ENCODE measurements around the gene PHF3.
"Not testable (repeated sequence)": the region's sequence is repeated elsewhere in the genome, so short reads cannot be mapped to it uniquely, and the experiment has no call there.

PHF3 gene

GRCh38 chr6:63714091-63714490 is 78.5 kb downstream of the PHF3 start:
- FAIRE-seq (no peak), DNase-seq (ENCODE audit: insufficient read length) (no peak)
- TF ChIP-seq TAF1 (IDR thresholded peaks at IDR 0.05; ENCODE audit: borderline replicate concordance, low read depth, low read length), result no peak
- TF ChIP-seq POLR2AphosphoS5 (IDR thresholded peaks at IDR 0.05; ENCODE audit: low read depth, low read length), result no peak
- no peak for TF ChIP-seq POLR2A (IDR thresholded peaks at IDR 0.05; ENCODE audit: low read depth, low read length)

DNA sequence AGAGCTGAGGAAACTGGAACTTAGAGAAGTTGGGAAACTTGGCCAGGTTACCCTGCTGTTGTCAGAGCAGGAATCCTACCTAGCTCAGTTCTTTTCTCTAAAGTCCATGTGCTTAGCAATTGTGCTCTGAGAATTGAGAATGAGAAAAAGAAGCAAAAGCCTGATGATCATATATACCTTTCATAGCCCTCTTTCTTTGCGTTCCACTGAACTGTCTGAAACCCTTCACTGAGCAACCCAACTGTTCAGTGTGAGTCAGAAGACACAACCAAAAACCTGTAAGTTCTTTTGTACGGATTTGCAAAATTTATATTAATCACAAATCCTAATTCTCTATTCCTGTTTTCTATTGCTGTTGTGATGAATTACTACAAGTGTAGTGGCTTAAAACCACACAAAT is 80.6 kb downstream of the PHF3 start:
- no peak for FAIRE-seq
- TF ChIP-seq POLR2A (IDR thresholded peaks at IDR 0.05; ENCODE audit: low read depth, low read length) (no peak), TAF1 (IDR thresholded peaks at IDR 0.05; ENCODE audit: borderline replicate concordance, low read depth, low read length) (no peak), POLR2AphosphoS5 (IDR thresholded peaks at IDR 0.05; ENCODE audit: low read depth, low read length) (no peak)
- DNase-seq (ENCODE audit: insufficient read length), result no peak

DNA sequence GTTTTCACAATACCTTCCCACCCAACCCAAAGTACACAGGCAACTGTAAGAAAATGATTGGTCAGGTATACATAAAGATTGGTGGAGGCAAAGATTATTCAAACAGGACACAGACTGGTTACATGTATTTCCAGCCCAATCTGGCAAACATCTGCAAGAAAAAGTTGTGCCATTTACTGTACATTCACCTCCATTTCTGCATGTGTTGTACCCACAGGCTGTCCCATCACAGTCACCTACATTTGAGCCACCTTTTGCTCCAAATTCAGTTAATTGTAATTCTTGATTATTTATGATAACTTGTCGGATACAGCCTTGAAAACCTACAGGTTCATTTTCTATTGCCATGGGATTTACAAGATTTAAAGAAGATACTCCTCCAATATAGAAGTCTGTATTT is 85.6 kb downstream of the PHF3 start:
- FAIRE-seq (no peak), DNase-seq (ENCODE audit: insufficient read length) (no peak)
- TF ChIP-seq TAF1 (IDR thresholded peaks at IDR 0.05; ENCODE audit: borderline replicate concordance, low read depth, low read length), result no peak
- TF ChIP-seq POLR2A (IDR thresholded peaks at IDR 0.05; ENCODE audit: low read depth, low read length), result no peak
- no peak for TF ChIP-seq POLR2AphosphoS5 (IDR thresholded peaks at IDR 0.05; ENCODE audit: low read depth, low read length)

GRCh38 chr6:63724721-63725120 is 89.1 kb downstream of the PHF3 start:
- FAIRE-seq (no peak), DNase-seq (ENCODE audit: insufficient read length) (no peak)
- no peak for TF ChIP-seq POLR2AphosphoS5 (IDR thresholded peaks at IDR 0.05; ENCODE audit: low read depth, low read length)
- no peak for TF ChIP-seq POLR2A (IDR thresholded peaks at IDR 0.05; ENCODE audit: low read depth, low read length)
- no peak for TF ChIP-seq TAF1 (IDR thresholded peaks at IDR 0.05; ENCODE audit: borderline replicate concordance, low read depth, low read length)

DNA sequence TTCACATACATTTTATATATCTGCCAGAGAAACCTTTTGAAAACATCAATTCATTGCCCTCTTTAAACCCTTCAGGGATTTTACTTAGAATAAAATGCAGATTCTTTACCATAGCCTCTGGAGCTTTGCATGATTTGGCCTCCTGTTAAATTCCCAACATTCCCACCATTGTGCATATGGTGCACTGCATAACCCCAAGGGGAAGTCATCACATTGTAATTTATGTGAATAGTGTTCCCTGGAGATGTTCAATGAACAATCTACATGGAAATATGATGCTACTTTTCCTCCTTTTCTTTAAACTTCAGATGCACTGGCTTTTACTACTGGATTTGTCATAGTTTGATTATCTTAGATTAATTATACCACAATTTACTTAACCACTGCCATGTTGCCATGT is 94.7 kb downstream of the PHF3 start:
- DNase-seq (ENCODE audit: insufficient read length), result no peak
- FAIRE-seq, result no peak
- no peak for TF ChIP-seq POLR2AphosphoS5 (IDR thresholded peaks at IDR 0.05; ENCODE audit: low read depth, low read length)
- TF ChIP-seq TAF1 (IDR thresholded peaks at IDR 0.05; ENCODE audit: borderline replicate concordance, low read depth, low read length), result no peak
- no peak for TF ChIP-seq POLR2A (IDR thresholded peaks at IDR 0.05; ENCODE audit: low read depth, low read length)

DNA sequence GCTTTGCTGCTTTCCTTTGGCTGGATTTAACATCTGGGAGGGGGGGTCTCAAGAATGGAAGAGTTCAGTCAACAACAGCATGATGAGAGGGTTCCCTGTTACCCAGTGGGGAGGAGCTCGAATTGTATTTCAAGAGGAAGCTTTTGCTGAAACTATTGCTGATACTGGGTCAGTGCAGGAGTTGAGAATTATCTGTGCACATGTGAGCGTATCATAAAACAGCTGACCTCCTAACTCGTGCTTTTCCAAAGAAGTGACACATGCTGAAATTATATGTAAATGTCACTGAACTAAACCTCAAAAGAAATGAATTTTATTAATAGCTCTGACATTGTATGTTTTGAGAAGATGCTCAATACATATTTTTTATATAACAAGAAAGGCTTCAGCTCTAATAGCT is 96.3 kb downstream of the PHF3 start:
- FAIRE-seq (no peak), DNase-seq (ENCODE audit: insufficient read length) (no peak)
- TF ChIP-seq POLR2A (IDR thresholded peaks at IDR 0.05; ENCODE audit: low read depth, low read length), result no peak

DNA sequence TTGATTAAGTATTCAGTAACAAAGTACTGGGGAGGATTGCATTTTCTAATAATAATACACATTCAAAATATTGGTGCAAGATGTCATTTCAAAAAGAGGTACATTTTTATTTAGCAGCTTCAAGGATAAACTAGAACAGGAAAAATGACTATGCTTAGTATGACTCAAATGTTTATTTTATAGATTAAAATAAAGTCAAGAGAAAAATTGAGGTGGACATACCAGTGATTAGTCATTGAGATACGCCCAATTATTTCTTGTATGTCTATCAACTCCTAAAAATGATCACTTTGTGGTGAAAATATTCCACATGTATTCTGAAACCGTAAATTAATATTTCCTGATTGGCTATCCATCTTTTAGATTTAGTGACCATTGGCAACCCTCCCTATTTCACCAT is 96.7 kb downstream of the PHF3 start:
- TF ChIP-seq TAF1 (IDR thresholded peaks at IDR 0.05; ENCODE audit: borderline replicate concordance, low read depth, low read length) (no peak), POLR2A (IDR thresholded peaks at IDR 0.05; ENCODE audit: low read depth, low read length) (no peak), POLR2AphosphoS5 (IDR thresholded peaks at IDR 0.05; ENCODE audit: low read depth, low read length) (no peak)
- no peak for FAIRE-seq
- DNase-seq (ENCODE audit: insufficient read length), result no peak

GRCh38 chr6:63734923-63735322 is 99.3 kb downstream of the PHF3 start:
- TF ChIP-seq TAF1 (IDR thresholded peaks at IDR 0.05; ENCODE audit: borderline replicate concordance, low read depth, low read length), result no peak
- TF ChIP-seq POLR2A (IDR thresholded peaks at IDR 0.05; ENCODE audit: low read depth, low read length), result no peak
- TF ChIP-seq POLR2AphosphoS5 (IDR thresholded peaks at IDR 0.05; ENCODE audit: low read depth, low read length), result no peak
- FAIRE-seq (no peak), DNase-seq (ENCODE audit: insufficient read length) (no peak)

DNA sequence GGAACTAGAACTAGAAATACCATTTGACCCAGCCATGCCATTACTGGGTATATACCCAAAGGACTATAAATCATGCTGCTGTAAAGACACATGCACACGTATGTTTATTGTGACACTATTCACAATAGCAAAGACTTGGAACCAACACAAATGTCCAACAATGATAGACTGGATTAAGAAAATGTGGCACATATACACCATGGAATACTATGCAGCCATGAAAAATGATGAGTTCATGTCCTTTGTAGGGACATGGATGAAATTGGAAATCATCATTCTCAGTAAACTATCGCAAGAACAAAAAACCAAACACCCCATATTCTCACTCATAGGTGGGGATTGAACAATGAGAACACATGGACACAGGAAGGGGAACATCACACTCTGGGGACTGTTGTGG is 102.6 kb downstream of the PHF3 start:
- not testable (repeated sequence) for DNase-seq (ENCODE audit: insufficient read length); FAIRE-seq

GRCh38 chr6:63739094-63739687 is 103.6 kb downstream of the PHF3 start:
- FAIRE-seq (no peak), DNase-seq (ENCODE audit: insufficient read length) (no peak)
- TF ChIP-seq POLR2A (IDR thresholded peaks at IDR 0.05; ENCODE audit: low read depth, low read length), result no peak
- no peak for TF ChIP-seq TAF1 (IDR thresholded peaks at IDR 0.05; ENCODE audit: borderline replicate concordance, low read depth, low read length)
- no peak for TF ChIP-seq POLR2AphosphoS5 (IDR thresholded peaks at IDR 0.05; ENCODE audit: low read depth, low read length)

GRCh38 chr6:63740709-63741108 is 105.1 kb downstream of the PHF3 start:
- TF ChIP-seq POLR2A (IDR thresholded peaks at IDR 0.05; ENCODE audit: low read depth, low read length), result no peak
- TF ChIP-seq TAF1 (IDR thresholded peaks at IDR 0.05; ENCODE audit: borderline replicate concordance, low read depth, low read length), result no peak
- no peak for TF ChIP-seq POLR2AphosphoS5 (IDR thresholded peaks at IDR 0.05; ENCODE audit: low read depth, low read length)
- FAIRE-seq, result no peak
- no peak for DNase-seq (ENCODE audit: insufficient read length)

DNA sequence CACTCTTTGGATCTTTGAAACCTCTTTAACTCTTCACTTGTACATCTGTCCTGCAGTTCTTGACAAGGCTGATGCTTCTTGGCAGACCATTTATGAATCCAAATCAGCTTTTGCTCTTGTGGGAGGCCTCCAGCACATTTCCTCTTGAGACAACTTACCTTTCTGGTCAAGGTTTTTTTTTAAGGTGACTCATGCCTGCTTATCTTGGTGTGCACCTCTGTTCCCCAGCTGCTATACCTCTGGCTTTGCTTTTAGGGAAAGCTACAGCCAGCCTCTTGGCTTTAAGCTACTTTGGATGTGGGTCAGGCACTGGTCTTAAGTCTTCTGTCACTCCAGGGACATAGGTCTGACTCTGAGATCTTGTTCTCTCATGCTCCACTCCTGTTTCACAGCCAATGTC is 106.5 kb downstream of the PHF3 start:
- no peak for TF ChIP-seq POLR2AphosphoS5 (IDR thresholded peaks at IDR 0.05; ENCODE audit: low read depth, low read length)
- no peak for TF ChIP-seq POLR2A (IDR thresholded peaks at IDR 0.05; ENCODE audit: low read depth, low read length)
- TF ChIP-seq TAF1 (IDR thresholded peaks at IDR 0.05; ENCODE audit: borderline replicate concordance, low read depth, low read length), result no peak
- no peak for FAIRE-seq
- DNase-seq (ENCODE audit: insufficient read length), result no peak

DNA sequence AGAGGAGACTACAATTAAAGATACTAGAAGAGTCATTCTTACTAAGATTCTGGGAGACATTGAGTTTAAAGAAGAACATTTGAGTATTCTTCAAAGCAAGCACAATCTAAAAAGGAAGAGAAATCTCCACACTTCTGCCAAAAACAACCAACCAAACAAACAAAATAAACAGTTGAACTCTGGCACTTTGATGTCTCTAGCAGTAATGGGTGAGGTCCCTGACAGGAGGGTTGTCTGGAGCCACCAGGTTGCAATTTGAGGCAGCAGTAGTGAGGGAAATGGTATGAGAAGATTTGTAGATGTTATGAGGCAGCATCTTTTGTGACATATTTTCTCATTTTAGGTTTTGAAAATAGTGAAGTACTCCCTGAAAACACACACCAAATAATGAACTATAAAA is 108.1 kb downstream of the PHF3 start:
- FAIRE-seq, result no peak

More for the DNA sequence above, 108.1 kb downstream of the PHF3 start:
- TF ChIP-seq TAF1 (IDR thresholded peaks at IDR 0.05; ENCODE audit: borderline replicate concordance, low read depth, low read length) (no peak), POLR2A (IDR thresholded peaks at IDR 0.05; ENCODE audit: low read depth, low read length) (no peak), POLR2AphosphoS5 (IDR thresholded peaks at IDR 0.05; ENCODE audit: low read depth, low read length) (no peak)
- no peak for DNase-seq (ENCODE audit: insufficient read length)

Data from GM12892 (cell line).